Testis (tissue), 2 donors: ENCODE measurements around the gene ACBD4.

Experiments used
- POLR2A ChIP-seq: fragments of 450-650 bp; IDR thresholded peaks from one replicate; pipeline ENCODE4 v1.6.1; 2017; ENCODE audit warnings: antibody characterized with exemption, mild to moderate bottlenecking, moderate library complexity
- TF ChIP-seq, protein P1 (sequence below), 3 experiments: fragments of 450-650 bp in 2 of 3; fragments of 200-600 bp in 1 of 3; sonication (generic) in 1 of 3; IDR thresholded peaks; one replicate each; pipeline ENCODE4 v1.5.1; 2016 to 2019; ENCODE audit warnings: antibody characterized with exemption in 3 of 3, mild to moderate bottlenecking in 2 of 3, moderate library complexity in 1 of 3

DNA sequence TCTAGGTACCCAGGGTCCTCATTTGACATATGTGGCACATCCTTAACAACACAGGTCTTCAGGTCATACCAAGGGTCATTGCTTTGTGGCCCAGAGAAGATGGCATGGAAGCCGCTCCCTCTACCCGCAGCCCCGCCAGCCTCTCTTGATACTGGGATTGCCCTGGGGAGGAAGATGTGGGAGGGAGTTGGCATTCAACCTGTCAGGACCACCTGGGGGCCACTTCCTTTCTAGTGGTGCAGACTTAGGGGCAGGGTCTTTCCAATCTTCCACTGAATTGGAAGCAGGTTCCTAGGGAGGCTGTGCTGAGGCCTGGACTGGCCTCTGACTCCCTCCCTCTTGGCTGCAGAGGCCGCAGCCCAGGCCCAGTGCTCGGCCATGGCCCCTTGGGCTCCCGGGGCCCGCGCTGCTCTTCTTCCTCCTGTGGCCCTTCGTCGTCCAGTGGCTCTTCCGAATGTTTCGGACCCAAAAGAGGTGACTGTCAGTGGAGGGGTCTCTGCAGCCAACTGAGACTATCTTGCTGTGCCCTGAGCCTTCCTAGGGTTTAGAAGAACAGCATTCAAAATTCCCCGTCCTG is 7.7 kb downstream of the ACBD4 start:
- TF ChIP-seq, protein P1, sequence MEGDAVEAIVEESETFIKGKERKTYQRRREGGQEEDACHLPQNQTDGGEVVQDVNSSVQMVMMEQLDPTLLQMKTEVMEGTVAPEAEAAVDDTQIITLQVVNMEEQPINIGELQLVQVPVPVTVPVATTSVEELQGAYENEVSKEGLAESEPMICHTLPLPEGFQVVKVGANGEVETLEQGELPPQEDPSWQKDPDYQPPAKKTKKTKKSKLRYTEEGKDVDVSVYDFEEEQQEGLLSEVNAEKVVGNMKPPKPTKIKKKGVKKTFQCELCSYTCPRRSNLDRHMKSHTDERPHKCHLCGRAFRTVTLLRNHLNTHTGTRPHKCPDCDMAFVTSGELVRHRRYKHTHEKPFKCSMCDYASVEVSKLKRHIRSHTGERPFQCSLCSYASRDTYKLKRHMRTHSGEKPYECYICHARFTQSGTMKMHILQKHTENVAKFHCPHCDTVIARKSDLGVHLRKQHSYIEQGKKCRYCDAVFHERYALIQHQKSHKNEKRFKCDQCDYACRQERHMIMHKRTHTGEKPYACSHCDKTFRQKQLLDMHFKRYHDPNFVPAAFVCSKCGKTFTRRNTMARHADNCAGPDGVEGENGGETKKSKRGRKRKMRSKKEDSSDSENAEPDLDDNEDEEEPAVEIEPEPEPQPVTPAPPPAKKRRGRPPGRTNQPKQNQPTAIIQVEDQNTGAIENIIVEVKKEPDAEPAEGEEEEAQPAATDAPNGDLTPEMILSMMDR (IDR thresholded peaks at IDR 0.05) = no peak
- TF ChIP-seq POLR2A = no peak
